GM21619 (cell line): Measurements from ENCODE around the gene ZNF532.

ENCODE experiments used
- ATAC-seq: cut with Tn5 transposase; IDR thresholded peaks from one replicate; pipeline ENCODE4 v1.9.1; 2021; ENCODE audit not compliant: unreplicated experiment

ZNF532 gene

GRCh38 chr18:58975781-58976180 is 111.1 kb downstream of the ZNF532 start:
- no peak for ATAC-seq

DNA sequence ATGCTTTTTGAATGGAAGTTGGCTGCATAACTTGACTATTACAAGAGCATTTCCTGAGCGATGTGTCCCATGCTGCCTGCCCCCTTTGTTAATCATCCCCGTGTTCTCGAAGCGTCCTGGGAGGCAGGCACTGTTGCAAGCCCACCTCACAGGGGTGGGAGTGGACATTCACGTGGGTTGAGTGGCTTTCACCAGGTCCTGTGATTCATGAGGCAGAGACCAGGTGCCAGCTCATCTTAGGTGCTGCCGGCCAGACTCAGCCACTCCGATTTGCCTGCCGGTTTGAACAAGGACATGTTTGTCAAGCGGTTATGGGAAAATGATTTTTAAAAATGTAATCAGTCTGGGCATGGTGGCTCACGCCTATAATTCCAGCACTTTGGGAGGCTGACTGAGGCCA is 112.5 kb downstream of the ZNF532 start:
- ATAC-seq = no peak

GRCh38 chr18:58977801-58978200 is 113.1 kb downstream of the ZNF532 start:
- no peak for ATAC-seq

GRCh38 chr18:58978916-58979315 is 114.2 kb downstream of the ZNF532 start:
- ATAC-seq = no peak

- no peak for ATAC-seq
These were observed 114.9 kb downstream of the ZNF532 start for GRCh38 chr18:58979615-58980014.

DNA sequence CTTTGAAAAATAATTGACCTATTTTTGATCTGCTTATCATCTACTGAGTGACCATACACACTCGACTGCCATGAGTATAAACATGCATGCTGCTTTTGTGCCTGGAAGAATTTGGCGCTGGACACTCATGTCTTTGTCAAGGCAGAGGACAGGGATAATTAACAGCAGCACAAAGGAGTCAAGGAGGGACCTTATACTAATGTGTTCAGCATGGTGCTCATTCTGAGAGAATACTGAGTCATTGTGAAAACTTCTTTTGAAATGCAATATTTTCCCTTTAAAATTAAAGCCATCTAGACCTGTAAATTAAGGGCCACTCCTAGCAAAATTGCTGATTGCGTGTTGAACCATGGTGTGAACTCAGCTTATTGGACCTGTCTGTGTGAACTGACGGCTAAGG is 116.3 kb downstream of the ZNF532 start:
- ATAC-seq = no peak

- ATAC-seq = no peak
These were observed 118.8 kb downstream of the ZNF532 start for GRCh38 chr18:58983260-58984155.

GRCh38 chr18:58988600-58988999 is 123.9 kb downstream of the ZNF532 start:
- no peak for ATAC-seq

GRCh38 chr18:58989184-58989759 is 124.6 kb downstream of the ZNF532 start:
- no peak for ATAC-seq

GRCh38 chr18:58990720-58991119 is 126.0 kb downstream of the ZNF532 start:
- ATAC-seq = no peak

GRCh38 chr18:58991167-58991798 is 126.6 kb downstream of the ZNF532 start:
- peak; percentile 82 for ATAC-seq

DNA sequence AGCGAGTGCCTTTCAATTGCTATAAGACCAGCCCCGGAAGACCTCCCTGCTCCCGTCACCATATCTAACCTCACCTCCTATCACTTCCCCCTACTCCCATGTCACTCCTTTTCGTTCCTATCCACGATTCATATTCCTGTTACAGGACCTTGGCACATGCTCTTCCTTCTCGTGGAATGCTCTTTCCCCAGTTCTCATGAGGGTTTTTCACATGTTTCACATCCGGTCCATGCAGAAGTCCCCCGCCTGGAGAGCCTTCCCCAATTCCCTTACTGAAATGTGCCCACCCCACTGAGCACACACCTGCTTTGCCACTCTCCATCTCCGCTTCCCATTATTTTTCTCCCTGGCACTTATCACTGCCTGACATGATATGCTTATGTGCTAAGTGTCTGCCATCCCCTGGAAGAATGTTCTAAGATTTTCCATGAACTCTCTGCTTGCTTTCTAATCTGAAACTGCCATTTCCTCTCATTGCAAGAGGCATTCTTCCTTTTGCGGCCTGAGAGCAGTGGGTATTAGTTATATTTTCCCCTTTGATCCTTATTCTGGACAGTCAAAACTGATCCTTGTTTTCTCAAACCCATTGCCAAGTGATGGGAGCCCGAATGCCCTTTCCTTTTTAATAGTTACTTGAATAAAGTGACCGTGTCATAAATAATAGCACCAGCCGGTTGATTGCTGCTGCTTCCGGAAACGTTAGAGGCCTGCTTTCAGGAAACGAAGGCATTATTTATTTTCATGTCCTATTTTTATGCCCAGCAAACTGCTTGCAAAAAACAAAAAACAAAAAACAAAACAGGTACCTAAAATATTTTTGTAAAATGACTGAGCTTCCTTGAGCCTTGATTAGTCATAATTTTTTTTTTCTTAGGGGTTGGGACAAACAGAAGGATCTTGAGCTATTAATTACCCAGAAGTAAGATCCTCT is 127.9 kb downstream of the ZNF532 start:
- ATAC-seq = no peak

DNA sequence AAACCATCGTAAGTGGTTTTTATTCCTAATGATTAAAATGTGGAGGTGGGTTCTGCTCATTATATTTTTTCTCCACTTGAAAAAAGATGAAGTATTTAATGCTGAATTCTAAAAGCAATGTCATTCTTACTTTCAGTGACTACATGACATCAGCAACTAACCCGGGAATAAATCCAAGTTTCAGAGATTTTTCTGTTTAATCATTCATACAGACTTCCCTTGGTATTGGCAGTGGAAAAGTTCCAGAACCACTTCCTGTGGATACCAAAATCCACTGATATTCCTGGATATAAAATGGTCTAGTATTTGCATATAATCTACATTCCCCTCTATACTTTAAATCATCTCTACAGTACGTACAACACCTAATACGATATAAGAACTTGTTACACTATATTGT is 128.6 kb downstream of the ZNF532 start:
- ATAC-seq = no peak

DNA sequence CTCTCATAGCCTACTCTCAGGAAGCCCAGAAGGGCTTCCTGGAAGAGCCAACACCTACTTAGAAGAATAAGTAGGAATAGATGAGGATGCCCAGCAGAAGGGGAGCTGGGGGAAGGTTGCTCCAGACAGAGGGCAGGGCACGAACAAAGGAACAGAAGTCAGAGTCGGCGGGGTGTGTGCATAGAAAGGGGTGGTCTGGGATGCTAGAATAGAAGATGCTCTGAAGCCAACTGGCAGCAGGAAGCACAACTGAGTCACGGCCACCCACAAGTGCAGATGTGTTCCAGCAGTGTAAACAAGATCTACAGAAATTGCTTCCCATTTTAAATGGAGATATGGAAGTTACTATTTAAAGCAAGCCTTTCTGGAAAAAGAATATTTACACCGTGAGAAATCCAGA is 131.0 kb downstream of the ZNF532 start:
- no peak for ATAC-seq

DNA sequence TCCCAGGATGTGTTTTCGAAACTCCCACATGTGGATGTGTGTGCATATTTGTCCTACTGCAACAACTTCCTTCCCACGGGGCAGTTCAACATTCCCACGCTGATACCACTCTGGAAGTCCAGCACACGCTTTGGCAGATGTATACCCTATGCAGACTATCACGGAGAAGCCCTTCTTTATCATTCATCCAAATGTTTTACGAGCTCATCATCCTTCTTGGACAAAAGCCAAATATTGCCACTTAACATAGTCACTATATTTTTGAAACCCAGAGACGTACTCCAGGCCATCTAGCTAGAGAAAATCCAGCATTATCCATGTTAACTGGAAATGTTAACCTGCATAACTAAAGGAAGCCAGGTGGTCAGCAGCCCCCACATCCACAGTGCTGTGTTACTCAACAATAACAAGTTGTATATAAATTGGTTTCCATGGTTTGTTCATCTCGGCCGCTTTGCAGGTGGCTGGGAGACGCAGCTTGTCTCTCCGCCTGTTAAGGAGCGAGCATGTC is 131.5 kb downstream of the ZNF532 start:
- no peak for ATAC-seq

GRCh38 chr18:58996696-58997095 is 132.0 kb downstream of the ZNF532 start:
- ATAC-seq = no peak

DNA sequence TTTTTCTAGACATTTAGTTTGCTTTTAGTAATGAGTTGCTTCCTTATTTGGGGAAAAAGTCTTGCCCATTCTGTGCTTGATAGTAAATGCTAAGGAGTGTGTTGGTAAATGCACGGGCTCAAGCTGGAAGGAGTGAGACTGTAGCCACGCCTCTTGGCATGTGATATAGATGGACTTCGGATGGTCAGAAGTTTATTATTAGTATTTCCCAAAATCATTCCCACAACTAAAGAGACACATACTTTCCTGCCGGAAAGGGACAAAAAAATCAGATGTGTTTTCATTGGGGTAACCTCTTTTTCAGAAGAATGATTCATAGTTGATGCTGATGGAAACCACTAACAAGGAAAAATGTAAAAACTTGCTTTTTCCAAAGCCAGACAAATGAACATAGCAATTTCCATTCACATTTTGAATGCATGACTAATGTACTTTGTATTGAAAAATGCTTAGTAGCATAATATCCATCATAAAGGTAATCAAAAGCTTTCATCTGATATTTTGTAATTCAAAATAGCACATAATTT is 133.2 kb downstream of the ZNF532 start:
- no peak for ATAC-seq

- no peak for ATAC-seq
These were observed 133.9 kb downstream of the ZNF532 start for GRCh38 chr18:58998401-58999203.

GRCh38 chr18:59001166-59001565 is 136.5 kb downstream of the ZNF532 start:
- no peak for ATAC-seq

DNA sequence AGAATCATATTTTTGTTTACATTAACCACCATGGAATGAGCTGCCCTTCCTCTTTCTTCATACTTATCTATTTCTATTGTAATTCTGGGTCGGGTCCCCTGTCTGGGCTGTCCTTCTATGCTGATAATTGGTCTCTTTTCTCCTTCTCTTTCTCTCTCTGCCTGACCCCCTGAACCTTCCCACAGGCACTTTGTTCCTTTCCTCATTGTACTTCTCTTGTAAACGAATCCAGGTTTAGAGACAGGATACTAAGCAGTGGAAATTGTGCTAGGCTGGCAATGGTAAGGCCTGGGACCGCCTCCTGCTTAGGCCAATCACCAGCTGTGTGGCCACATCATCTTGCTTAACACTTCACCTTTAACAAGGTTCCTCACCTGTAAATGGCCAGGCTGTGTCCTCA is 137.0 kb downstream of the ZNF532 start:
- ATAC-seq = no peak
